ENCODE measurements around the gene MRPL33. TPM values are rescaled to one million over a fixed set of nuclear protein-coding genes. Genes with fewer than 3 reads are reported as not detected.

The MRPL33 gene
- total and polyA plus RNA-seq, 2 of the 13 experiments (the other 11 are each of a cell fraction or from before 2014, with no cell fraction given), result 69.7 to 218 TPM

DNA sequence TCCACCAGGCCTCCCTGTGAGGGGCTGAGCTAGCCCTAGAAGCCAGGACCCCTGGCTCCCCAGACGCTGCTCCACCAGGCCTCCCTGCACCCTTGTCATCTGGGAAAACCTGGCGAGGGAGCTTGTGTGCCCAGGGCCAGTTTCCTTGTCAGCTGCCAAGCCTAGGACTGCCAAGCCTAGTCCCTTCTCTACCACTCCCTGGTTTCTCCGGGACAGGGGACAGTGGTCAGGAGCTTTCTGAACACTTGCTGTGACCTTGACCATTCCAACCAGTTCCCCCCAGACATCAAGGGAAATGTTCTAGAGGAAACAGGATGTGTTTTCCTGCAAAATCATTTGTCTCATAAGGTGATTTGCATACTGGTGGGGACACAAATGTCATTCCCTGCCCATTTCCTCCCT lies 41.3 kb upstream of the MRPL33 start (continued):
- TF ChIP-seq FOXP1 (IDR thresholded peaks at IDR 0.05), result no peak
- TF ChIP-seq FOXP1 (CRISPR knock-in tag; IDR thresholded peaks at IDR 0.05), result peak; percentile 36; the same call in 1 of the 2 replicates
- 0 out of 2 replicates have a peak, but pooled peaks have one; percentile 38 for TF ChIP-seq ZFP36L1 (CRISPR knock-in tag; IDR thresholded peaks at IDR 0.05)
- TF ChIP-seq SOX5 (CRISPR knock-in tag; IDR thresholded peaks at IDR 0.05; ENCODE audit: borderline replicate concordance), result peak; percentile 40; the same call in 1 of the 2 replicates

DNA sequence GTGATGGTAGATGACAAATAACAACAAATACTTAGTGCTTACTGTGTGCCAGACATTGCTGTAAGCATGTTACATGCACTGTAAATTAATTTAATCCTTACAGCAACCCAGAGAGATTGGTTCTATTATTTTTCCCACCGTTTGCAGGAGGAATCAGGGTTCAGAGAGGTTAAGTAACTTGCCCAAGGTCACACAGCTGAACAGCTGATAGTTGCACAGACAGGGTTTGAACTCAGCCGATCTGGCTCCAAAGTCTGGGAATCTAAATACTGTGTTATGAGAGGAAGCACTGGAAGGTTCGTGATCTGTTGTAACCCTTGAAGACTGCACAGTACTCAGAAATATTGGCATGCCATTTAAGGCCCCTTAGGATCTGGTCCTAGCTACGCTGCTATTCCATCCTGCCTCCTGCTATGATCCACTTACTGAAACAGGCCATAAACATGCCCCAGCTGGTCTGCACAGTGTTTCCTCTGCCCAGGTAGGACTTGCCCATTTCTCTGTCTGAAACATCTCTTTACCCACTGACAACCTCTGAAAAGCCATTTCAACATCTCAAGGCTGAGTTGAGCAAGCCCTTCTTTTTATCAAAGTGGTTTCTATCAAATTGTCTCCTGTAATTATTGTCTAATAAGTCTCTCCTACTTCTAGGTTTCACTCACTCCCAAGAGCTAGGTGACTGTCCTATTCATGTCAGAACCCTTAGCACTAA lies 40.4 kb upstream of the MRPL33 start:
- no peak overlapping the region for H3K9ac ChIP-seq (ENCODE audit: insufficient read depth, low read depth, low read length)
- 9% methylated on average over 4 of the region's 4 CpGs for WGBS (ENCODE audit: low lambda C conversion rate)
- H3K79me2 ChIP-seq (ENCODE audit: insufficient read depth, low read length), result no peaks in the 10 kb centered on the region
- in situ Hi-C loops (cut with HindIII; ENCODE audit: extremely low pct_ligation_motif_present, low pct_unique_long_range_greater_than_20kb) (no loop called here), intact Hi-C loops (cut with micrococcal nuclease; ENCODE audit: unreplicated experiment) (no loop called here)
- no peak overlapping the region for H3K4me3 ChIP-seq (replicated peaks in 1 of 3; ENCODE audit: insufficient read depth in 1 of 3, low read depth in 2 of 3, low read length in 3 of 3)
- DNase-seq (ENCODE audit: low spot score), result no peak
- peaks cover 40% of the 10 kb centered on the region for H3K4me1 ChIP-seq (ENCODE audit: insufficient read depth, low read length)
- H3K9me3 ChIP-seq (ENCODE audit: low read length), result no peaks in the 10 kb centered on the region
- no peak overlapping the region for H2AFZ ChIP-seq (ENCODE audit: low read length)
- CTCF ChIA-PET (ENCODE audit: low intra/inter-chr PET ratio, low total read pairs), result no interaction called here
- no peak for ATAC-seq
- no TSS peak for BruUV-seq (replicated peaks)
- no peaks in the 10 kb centered on the region for H4K20me1 ChIP-seq (ENCODE audit: insufficient read depth, low read length)
- POLR2A ChIA-PET, result interaction anchor here (0.7 to 9.9 kb wide), 5 partner anchors 7 to 660 kb away, joined by 3 to 248 read pairs (median 8); no protein-coding TSS in a partner anchor
- no peaks in the 10 kb centered on the region for H3K36me3 ChIP-seq (replicated peaks in 1 of 2; ENCODE audit: control insufficient read depth in 1 of 2, insufficient read depth in 2 of 2, low read length in 2 of 2)
- H3K27me3 ChIP-seq (ENCODE audit: control insufficient read depth in 1 of 2, insufficient read depth in 2 of 2, low read length in 2 of 2), result no peaks in the 10 kb centered on the region
- H3K4me2 ChIP-seq (ENCODE audit: low read depth, low read length), result no peak overlapping the region
- H3K27ac ChIP-seq (ENCODE audit: extremely low read length, insufficient read depth, low read length), result no peak overlapping the region
- FAIRE-seq, result no peak
- TF ChIP-seq ZFP36 (IDR thresholded peaks at IDR 0.05; ENCODE audit: borderline replicate concordance, low read depth, low read length, partially characterized antibody) (peak; percentile 70), HMG20B (CRISPR knock-in tag; conservative IDR thresholded peaks at IDR 0.05) (no peak), ADNP (CRISPR knock-in tag; IDR thresholded peaks at IDR 0.05) (peak; percentile 27; the same call in 1 of the 2 replicates), ZNF768 (CRISPR knock-in tag; IDR thresholded peaks at IDR 0.05) (peak; percentile 97), LCORL (IDR thresholded peaks at IDR 0.05) (no peak), LCORL (CRISPR knock-in tag; IDR thresholded peaks at IDR 0.05) (no peak)
- TF ChIP-seq, protein P1, sequence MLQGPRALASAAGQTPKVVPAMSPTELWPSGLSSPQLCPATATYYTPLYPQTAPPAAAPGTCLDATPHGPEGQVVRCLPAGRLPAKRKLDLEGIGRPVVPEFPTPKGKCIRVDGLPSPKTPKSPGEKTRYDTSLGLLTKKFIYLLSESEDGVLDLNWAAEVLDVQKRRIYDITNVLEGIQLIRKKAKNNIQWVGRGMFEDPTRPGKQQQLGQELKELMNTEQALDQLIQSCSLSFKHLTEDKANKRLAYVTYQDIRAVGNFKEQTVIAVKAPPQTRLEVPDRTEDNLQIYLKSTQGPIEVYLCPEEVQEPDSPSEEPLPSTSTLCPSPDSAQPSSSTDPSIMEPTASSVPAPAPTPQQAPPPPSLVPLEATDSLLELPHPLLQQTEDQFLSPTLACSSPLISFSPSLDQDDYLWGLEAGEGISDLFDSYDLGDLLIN (CRISPR knock-in tag; IDR thresholded peaks at IDR 0.05; ENCODE audit: borderline replicate concordance), result no peak
- TF ChIP-seq, protein P2, sequence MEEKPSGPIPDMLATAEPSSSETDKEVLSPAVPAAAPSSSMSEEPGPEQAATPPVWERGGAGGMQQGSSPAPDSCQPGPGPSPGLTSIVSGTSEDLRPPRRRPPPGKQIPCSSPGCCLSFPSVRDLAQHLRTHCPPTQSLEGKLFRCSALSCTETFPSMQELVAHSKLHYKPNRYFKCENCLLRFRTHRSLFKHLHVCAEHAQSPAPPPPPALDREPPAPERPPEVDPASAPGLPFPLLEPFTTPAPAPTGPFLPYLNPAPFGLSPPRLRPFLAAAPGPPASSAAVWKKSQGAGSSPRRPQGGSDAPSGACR (CRISPR knock-in tag; IDR thresholded peaks at IDR 0.05), result no peak
- TF ChIP-seq, protein P3, sequence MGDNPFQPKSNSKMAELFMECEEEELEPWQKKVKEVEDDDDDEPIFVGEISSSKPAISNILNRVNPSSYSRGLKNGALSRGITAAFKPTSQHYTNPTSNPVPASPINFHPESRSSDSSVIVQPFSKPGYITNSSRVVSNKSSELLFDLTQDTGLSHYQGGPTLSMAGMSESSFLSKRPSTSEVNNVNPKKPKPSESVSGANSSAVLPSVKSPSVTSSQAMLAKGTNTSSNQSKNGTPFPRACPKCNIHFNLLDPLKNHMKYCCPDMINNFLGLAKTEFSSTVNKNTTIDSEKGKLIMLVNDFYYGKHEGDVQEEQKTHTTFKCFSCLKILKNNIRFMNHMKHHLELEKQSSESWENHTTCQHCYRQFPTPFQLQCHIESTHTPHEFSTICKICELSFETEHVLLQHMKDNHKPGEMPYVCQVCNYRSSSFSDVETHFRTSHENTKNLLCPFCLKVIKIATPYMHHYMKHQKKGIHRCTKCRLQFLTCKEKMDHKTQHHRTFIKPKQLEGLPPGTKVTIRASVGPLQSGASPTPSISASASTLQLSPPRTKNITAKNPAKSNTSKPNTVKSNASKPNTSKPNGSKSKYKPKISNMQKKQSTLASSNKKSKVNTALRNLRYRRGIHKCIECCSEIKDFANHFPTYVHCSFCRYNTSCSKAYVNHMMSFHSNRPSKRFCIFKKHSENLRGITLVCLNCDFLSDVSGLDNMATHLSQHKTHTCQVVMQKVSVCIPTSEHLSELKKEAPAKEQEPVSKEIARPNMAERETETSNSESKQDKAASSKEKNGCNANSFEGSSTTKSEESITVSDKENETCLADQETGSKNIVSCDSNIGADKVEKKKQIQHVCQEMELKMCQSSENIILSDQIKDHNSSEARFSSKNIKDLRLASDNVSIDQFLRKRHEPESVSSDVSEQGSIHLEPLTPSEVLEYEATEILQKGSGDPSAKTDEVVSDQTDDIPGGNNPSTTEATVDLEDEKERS (CRISPR knock-in tag; IDR thresholded peaks at IDR 0.05), result no peak
- TF ChIP-seq, protein P4, sequence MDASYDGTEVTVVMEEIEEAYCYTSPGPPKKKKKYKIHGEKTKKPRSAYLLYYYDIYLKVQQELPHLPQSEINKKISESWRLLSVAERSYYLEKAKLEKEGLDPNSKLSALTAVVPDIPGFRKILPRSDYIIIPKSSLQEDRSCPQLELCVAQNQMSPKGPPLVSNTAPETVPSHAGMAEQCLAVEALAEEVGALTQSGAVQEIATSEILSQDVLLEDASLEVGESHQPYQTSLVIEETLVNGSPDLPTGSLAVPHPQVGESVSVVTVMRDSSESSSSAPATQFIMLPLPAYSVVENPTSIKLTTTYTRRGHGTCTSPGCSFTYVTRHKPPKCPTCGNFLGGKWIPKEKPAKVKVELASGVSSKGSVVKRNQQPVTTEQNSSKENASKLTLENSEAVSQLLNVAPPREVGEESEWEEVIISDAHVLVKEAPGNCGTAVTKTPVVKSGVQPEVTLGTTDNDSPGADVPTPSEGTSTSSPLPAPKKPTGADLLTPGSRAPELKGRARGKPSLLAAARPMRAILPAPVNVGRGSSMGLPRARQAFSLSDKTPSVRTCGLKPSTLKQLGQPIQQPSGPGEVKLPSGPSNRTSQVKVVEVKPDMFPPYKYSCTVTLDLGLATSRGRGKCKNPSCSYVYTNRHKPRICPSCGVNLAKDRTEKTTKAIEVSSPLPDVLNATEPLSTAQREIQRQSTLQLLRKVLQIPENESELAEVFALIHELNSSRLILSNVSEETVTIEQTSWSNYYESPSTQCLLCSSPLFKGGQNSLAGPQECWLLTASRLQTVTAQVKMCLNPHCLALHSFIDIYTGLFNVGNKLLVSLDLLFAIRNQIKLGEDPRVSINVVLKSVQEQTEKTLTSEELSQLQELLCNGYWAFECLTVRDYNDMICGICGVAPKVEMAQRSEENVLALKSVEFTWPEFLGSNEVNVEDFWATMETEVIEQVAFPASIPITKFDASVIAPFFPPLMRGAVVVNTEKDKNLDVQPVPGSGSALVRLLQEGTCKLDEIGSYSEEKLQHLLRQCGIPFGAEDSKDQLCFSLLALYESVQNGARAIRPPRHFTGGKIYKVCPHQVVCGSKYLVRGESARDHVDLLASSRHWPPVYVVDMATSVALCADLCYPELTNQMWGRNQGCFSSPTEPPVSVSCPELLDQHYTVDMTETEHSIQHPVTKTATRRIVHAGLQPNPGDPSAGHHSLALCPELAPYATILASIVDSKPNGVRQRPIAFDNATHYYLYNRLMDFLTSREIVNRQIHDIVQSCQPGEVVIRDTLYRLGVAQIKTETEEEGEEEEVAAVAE (CRISPR knock-in tag; IDR thresholded peaks at IDR 0.05; ENCODE audit: borderline replicate concordance), result 0 out of 2 replicates have a peak, but pooled peaks have one; percentile 17
